Measurements from ENCODE around the gene COL4A2. TPM values are rescaled to one million over a fixed set of nuclear protein-coding genes. Genes with fewer than 3 reads are reported as not detected.

The COL4A2 gene
- total RNA-seq, 1 donor from 2014 or later: not detected

DNA sequence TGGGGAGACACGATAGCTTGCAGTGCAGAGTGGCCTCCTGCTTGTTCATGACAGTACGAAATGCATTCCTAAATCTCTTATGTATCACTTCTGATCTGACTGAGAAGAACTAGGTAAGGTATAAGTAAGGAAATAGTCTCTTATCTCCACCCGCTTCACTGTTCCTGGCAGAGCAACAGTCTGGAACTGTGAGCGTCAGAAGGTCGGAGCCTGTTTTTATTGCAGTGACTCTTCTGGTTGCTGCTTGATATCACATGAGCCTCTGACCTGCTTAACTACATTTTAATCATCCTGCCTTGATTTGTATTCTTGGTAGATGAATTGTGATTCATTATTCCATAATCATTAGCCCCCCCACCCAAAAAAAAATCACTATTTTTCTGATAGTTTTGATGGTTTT is 69.0 kb downstream of the COL4A2 start:
- TF ChIP-seq, protein P1, sequence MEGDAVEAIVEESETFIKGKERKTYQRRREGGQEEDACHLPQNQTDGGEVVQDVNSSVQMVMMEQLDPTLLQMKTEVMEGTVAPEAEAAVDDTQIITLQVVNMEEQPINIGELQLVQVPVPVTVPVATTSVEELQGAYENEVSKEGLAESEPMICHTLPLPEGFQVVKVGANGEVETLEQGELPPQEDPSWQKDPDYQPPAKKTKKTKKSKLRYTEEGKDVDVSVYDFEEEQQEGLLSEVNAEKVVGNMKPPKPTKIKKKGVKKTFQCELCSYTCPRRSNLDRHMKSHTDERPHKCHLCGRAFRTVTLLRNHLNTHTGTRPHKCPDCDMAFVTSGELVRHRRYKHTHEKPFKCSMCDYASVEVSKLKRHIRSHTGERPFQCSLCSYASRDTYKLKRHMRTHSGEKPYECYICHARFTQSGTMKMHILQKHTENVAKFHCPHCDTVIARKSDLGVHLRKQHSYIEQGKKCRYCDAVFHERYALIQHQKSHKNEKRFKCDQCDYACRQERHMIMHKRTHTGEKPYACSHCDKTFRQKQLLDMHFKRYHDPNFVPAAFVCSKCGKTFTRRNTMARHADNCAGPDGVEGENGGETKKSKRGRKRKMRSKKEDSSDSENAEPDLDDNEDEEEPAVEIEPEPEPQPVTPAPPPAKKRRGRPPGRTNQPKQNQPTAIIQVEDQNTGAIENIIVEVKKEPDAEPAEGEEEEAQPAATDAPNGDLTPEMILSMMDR (IDR thresholded peaks at IDR 0.05): no peak
- Mint-ChIP-seq H3K36me3 (ENCODE audit: low read depth) (no peaks in the 10 kb centered on the region), H3K4me3 (no peak overlapping the region), H3K27ac (no peak overlapping the region), H3K9me3 (peaks cover 3% of the 10 kb centered on the region), H3K4me1 (no peaks in the 10 kb centered on the region), H3K27me3 (peaks cover 16% of the 10 kb centered on the region)
- ATAC-seq (ENCODE audit: low read depth) (no peak), DNase-seq (no peak)
- POLR2A ChIA-PET: no interaction called here
- intact Hi-C loops (cut with micrococcal nuclease): no loop called here
- CTCF ChIA-PET: no interaction called here

DNA sequence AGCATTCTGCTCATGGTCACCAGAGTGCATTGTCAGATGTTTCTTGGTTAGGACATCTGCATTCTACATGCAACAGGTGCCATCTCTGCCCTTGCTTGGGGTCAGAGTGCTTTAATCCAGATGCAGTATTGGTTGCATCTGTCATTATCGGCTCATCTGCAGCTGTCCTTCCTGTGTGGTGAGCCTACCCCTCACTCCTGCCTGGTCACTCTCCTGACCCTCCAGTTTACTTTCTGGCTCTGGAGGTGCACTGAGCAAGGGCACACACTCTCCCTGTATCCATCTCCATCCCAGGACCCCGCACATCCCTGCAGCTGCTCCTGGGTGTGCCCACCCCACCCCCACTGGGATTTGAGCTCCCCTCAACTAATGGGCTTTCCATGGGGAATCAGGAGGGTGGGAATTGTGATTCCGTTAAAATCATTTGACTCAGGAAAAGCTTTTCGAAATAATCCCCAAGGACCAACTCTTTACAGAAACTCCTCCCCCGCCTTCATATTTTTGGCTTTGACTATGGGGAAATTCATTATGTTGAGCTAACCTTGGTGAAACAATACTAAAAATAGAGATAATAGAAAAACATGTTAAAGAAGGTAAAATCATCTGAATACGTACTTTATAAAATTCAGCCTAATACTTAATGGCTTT is 70.2 kb downstream of the COL4A2 start:
- Mint-ChIP-seq H3K4me1 (no peaks in the 10 kb centered on the region), H3K4me3 (no peak overlapping the region), H3K27ac (no peak overlapping the region), H3K36me3 (ENCODE audit: low read depth) (no peaks in the 10 kb centered on the region), H3K9me3 (peaks cover 3% of the 10 kb centered on the region), H3K27me3 (peaks cover 23% of the 10 kb centered on the region)
- TF ChIP-seq, protein P1 (IDR thresholded peaks at IDR 0.05): no peak
- intact Hi-C loops (cut with micrococcal nuclease): no loop called here
- ATAC-seq (ENCODE audit: low read depth): no peak
- ChIA-PET POLR2A (no interaction called here), CTCF (no interaction called here)
- no peak for DNase-seq

DNA sequence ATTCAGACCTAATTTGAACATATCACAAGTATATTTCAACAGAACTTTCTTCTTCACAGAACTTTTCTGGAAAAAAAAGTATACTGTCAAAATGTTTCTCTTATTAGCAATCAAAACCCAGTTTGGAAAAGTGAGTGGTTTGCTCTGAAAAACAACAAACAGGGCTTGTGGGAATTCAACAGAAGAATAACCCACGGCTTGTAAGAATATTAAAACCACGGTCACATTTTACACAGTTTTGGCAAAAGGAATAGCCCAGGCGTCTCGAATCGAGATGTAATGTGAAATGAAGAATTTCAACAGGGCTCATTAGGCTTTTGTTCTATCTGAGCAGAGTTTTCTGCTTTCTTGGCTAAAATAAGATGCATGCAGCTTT is 70.7 kb downstream of the COL4A2 start:
- Mint-ChIP-seq H3K27ac (no peak overlapping the region), H3K4me1 (no peaks in the 10 kb centered on the region), H3K27me3 (peaks cover 23% of the 10 kb centered on the region), H3K4me3 (no peak overlapping the region), H3K36me3 (ENCODE audit: low read depth) (no peaks in the 10 kb centered on the region), H3K9me3 (peaks cover 3% of the 10 kb centered on the region)
- intact Hi-C loops (cut with micrococcal nuclease): no loop called here
- TF ChIP-seq, protein P1 (IDR thresholded peaks at IDR 0.05): no peak
- ChIA-PET POLR2A (no interaction called here), CTCF (no interaction called here)
- ATAC-seq (ENCODE audit: low read depth): no peak
- no peak for DNase-seq

DNA sequence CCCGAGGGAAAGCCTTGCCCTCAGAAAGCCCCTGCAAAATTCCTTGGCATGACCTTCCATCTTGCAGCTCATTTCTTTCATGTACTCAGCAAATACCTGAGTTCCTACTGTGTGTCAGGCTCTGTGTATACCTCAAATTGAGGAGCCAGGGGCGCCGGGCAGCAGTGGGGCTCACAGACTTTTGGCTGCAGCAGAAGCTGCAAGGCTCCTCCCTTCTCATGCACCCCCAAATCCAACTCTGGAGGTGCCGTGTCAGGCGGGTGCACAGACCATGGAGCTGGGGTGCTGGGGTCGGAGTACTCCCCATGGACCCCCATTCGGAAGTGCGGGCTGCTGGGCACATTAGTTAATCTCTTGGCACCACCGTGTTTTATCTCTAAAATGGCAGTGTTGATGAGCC is 72.3 kb downstream of the COL4A2 start:
- Mint-ChIP-seq H3K4me3 (no peak overlapping the region), H3K36me3 (ENCODE audit: low read depth) (no peaks in the 10 kb centered on the region), H3K4me1 (no peaks in the 10 kb centered on the region), H3K27ac (no peak overlapping the region), H3K9me3 (peaks cover 3% of the 10 kb centered on the region), H3K27me3 (peaks cover 18% of the 10 kb centered on the region)
- TF ChIP-seq, protein P1 (IDR thresholded peaks at IDR 0.05): no peak
- ChIA-PET CTCF (no interaction called here), POLR2A (no interaction called here)
- no peak for ATAC-seq (ENCODE audit: low read depth)
- DNase-seq: no peak
- intact Hi-C loops (cut with micrococcal nuclease): no loop called here

DNA sequence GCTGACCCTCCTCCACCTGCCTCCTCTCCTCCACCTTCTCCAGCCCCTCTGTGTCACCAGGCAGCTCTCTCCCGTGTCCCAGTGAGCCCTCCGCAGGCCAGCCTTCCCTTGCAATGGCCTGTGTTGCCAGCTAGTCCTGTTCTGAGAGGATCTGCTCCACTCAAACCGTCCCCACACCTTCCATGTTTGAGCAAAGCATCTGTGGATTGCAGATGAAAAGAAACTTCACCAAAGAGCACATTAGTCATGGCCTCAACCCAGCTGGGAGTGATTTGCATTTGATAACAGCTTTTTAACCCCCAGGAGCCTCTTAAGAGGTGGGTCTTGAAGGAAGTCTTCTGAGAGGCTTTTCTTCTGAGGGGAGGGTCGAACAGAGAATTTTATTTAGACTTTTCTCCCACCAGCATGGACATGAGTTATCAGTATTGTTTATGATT is 72.8 kb downstream of the COL4A2 start:
- H3K27ac Mint-ChIP-seq: no peak overlapping the region
- no peaks in the 10 kb centered on the region for H3K36me3 Mint-ChIP-seq (ENCODE audit: low read depth)
- ChIA-PET CTCF (no interaction called here), POLR2A (no interaction called here)
- DNase-seq: no peak
- ATAC-seq (ENCODE audit: low read depth): no peak
- H3K27me3 Mint-ChIP-seq: peaks cover 18% of the 10 kb centered on the region
- intact Hi-C loops (cut with micrococcal nuclease): no loop called here
- TF ChIP-seq, protein P1 (IDR thresholded peaks at IDR 0.05): no peak
- no peak overlapping the region for H3K4me3 Mint-ChIP-seq
- H3K9me3 Mint-ChIP-seq: peaks cover 3% of the 10 kb centered on the region
- H3K4me1 Mint-ChIP-seq: no peaks in the 10 kb centered on the region
